GM12878 (cell line): ENCODE results near the gene STK40. TPM values are rescaled to one million over a fixed set of nuclear protein-coding genes. Genes with fewer than 3 reads are reported as not detected.
A peak's percentile ranks its signal among the peaks of the same experiment; 100 is the strongest.

Experiments
- ATF7 ChIP-seq: fragments of 450-650 bp; IDR thresholded peaks from 2 replicates; pipeline ENCODE4 v1.6.1; 2016; ENCODE audit warnings: low read depth, mild to moderate bottlenecking
- BRCA1 ChIP-seq: IDR thresholded peaks from 2 replicates; pipeline ENCODE4 v1.6.1; 2011; ENCODE audit warnings: low read depth, low read length, improper control_type of control experiment
- CBX3 ChIP-seq: fragments of 200-600 bp; sonication (generic); IDR thresholded peaks from 2 replicates; pipeline ENCODE4 v1.6.1; 2016; ENCODE audit warnings: low read depth, borderline replicate concordance
- EED ChIP-seq: sonication (generic); IDR thresholded peaks from 2 replicates; pipeline ENCODE4 v1.6.1; 2016; ENCODE audit warnings: antibody characterized with exemption, low read depth
- EZH2 ChIP-seq: IDR thresholded peaks from 2 replicates; pipeline ENCODE4 v1.6.1; 2012; ENCODE audit warnings: low read depth, mild to moderate bottlenecking, control low read depth, inconsistent platforms, low read length, borderline replicate concordance; ENCODE audit not compliant: control insufficient read depth
- HCFC1 ChIP-seq: fragments of 150-350 bp; IDR thresholded peaks from 2 replicates; pipeline ENCODE4 v1.6.1; 2014; ENCODE audit warnings: low read length
- HDAC6 ChIP-seq: fragments of 200-600 bp; sonication (generic); IDR thresholded peaks from one replicate; pipeline ENCODE4 v1.8.0; 2017; ENCODE audit warnings: antibody characterized with exemption; ENCODE audit not compliant: unreplicated experiment
- IKZF1 ChIP-seq: fragments of 450-650 bp; conservative IDR thresholded peaks from 2 replicates; pipeline ENCODE4 v1.6.1; 2017; ENCODE audit warnings: antibody characterized with exemption, mild to moderate bottlenecking
- LARP7 ChIP-seq: fragments of 450-650 bp; IDR thresholded peaks from 2 replicates; pipeline ENCODE4 v1.6.1; 2017; ENCODE audit warnings: mild to moderate bottlenecking
- MTA3 ChIP-seq: IDR thresholded peaks from 2 replicates; pipeline ENCODE4 v1.6.1; 2012; ENCODE audit warnings: low read length, inconsistent platforms, borderline replicate concordance
- NFYA ChIP-seq: IDR thresholded peaks from 2 replicates; pipeline ENCODE4 v1.6.1; 2011; ENCODE audit warnings: low read depth, mild to moderate bottlenecking, low read length, improper control_type of control experiment, borderline replicate concordance
- NFYB ChIP-seq: IDR thresholded peaks from 2 replicates; pipeline ENCODE4 v1.6.1; 2011; ENCODE audit warnings: low read depth, mild to moderate bottlenecking, low read length, improper control_type of control experiment, moderate library complexity; ENCODE audit not compliant: insufficient read depth
- PML ChIP-seq: IDR thresholded peaks from 2 replicates; pipeline ENCODE4 v1.6.1; 2012; ENCODE audit warnings: low read length, inconsistent platforms
- RB1 ChIP-seq: fragments of 450-650 bp; formaldehyde crosslinking; IDR thresholded peaks from 2 replicates; pipeline ENCODE4 v1.6.1; 2017; ENCODE audit warnings: mild to moderate bottlenecking, borderline replicate concordance
- RBBP5 ChIP-seq: fragments of 200-600 bp; sonication (generic); conservative IDR thresholded peaks from 2 replicates; pipeline ENCODE4 v1.6.1; 2016
- SIX5 ChIP-seq: IDR thresholded peaks from 2 replicates; pipeline ENCODE4 v1.6.1; 2011; ENCODE audit warnings: mild to moderate bottlenecking, low read depth, low read length, moderate library complexity; ENCODE audit not compliant: severe bottlenecking
- SMARCA5 ChIP-seq: fragments of 450-650 bp; IDR thresholded peaks from 2 replicates; pipeline ENCODE4 v1.6.1; 2017; ENCODE audit warnings: mild to moderate bottlenecking
- ZNF217 ChIP-seq: fragments of 450-650 bp; IDR thresholded peaks from 2 replicates; pipeline ENCODE4 v1.6.1; 2017; ENCODE audit warnings: antibody characterized with exemption, mild to moderate bottlenecking
- polyA plus RNA-seq, 11 experiments: library from polyadenylated mRNA; depleted of rRNA in 4 of 11; unstranded in 6 of 11; stranded (reverse) in 5 of 11; fragments of >200 nt; fragmentation: Nextera tagmentation in 4 of 11; fragmentation: Illumina TruSeq in 1 of 11; extraction: Ambion mirVana in 4 of 11; extraction: Trizol in 1 of 11; gene quantifications; 1 replicate in 1 of 11; 2 replicates in 10 of 11; pipeline versions ENCODE4 v1.2.1 to v1.2.3, GENCODE V29; 2011 to 2016; ENCODE audit warnings: inconsistent platforms in 2 of 11, missing spikeins in 2 of 11, low read depth in 1 of 11
- total RNA-seq, 4 experiments: library from RNA; depleted of rRNA in 3 of 4; stranded (reverse); fragments of >200 nt in 3 of 4; fragmentation: Illumina TruSeq in 1 of 4; extraction: Trizol in 1 of 4; gene quantifications; 2 replicates each; pipeline versions ENCODE4 v1.2.1 to v1.2.3, GENCODE V29; 2013 to 2021
- TF ChIP-seq, protein P1 (sequence below): IDR thresholded peaks from 2 replicates; pipeline ENCODE4 v1.6.1; 2012; ENCODE audit warnings: low read depth, low read length, improper control_type of control experiment
- TF ChIP-seq, protein P2 (sequence below): fragments of 450-650 bp; IDR thresholded peaks from 2 replicates; pipeline ENCODE4 v1.6.1; 2016; ENCODE audit warnings: mild to moderate bottlenecking
- TF ChIP-seq, protein P3 (sequence below): IDR thresholded peaks from 2 replicates; pipeline ENCODE4 v1.6.1; 2011; ENCODE audit warnings: low read depth, low read length, improper control_type of control experiment, borderline replicate concordance
- TF ChIP-seq, protein P4 (sequence below): IDR thresholded peaks from 2 replicates; pipeline ENCODE4 v1.6.1; 2011; ENCODE audit warnings: low read depth, mild to moderate bottlenecking, low read length, moderate library complexity, borderline replicate concordance; ENCODE audit errors: extremely low read depth
- TF ChIP-seq, protein P5 (sequence below): fragments of 450-650 bp; IDR thresholded peaks from 2 replicates; pipeline ENCODE4 v1.6.1; 2016; ENCODE audit warnings: mild to moderate bottlenecking, moderate library complexity, borderline replicate concordance

STK40 gene
- total and polyA plus RNA-seq, 10 of the 15 experiments (the other 5 are each of a cell fraction or from before 2014, with no cell fraction given), result 0.27 to 51.0 (median 29.5) TPM

DNA sequence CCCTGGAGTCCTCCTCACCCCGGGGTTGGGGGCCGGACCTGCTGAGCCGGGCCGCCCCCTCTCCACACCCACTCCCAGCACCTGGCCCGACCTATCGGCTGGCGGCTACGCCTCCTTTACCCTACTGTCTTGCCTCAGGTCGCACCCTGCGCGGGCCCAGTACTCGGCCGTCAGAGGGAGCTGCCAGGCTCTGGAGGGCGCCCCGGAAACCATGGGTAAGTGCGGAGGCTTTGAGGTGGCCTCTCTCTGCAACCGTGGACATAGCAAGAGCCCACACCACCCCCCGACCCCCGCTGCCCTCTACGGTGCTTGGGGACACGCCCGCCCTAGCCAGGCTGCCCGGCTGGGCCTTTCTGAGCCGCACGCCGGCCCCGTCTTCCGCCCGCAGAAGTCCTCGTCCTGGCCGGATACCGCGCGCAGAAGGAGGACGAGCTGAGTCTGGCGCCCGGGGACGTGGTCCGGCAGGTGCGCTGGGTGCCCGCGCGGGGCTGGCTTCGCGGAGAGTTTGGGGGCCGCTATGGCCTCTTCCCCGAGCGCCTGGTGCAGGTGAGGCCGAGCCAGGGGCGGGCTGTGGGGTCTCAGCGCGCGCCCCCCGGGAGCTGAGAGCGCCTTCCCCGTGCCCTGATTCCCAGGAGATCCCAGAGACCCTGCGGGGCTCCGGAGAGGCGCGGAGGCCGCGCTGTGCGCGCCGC is 79.4 kb downstream of the STK40 start, which contains the start of gene SH3D21 (continued):
- TF ChIP-seq, protein P1, sequence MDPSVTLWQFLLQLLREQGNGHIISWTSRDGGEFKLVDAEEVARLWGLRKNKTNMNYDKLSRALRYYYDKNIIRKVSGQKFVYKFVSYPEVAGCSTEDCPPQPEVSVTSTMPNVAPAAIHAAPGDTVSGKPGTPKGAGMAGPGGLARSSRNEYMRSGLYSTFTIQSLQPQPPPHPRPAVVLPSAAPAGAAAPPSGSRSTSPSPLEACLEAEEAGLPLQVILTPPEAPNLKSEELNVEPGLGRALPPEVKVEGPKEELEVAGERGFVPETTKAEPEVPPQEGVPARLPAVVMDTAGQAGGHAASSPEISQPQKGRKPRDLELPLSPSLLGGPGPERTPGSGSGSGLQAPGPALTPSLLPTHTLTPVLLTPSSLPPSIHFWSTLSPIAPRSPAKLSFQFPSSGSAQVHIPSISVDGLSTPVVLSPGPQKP, result no peak
- TF ChIP-seq LARP7, result peak; percentile 45; the same call in 1 of the 2 replicates
- TF ChIP-seq, protein P2, sequence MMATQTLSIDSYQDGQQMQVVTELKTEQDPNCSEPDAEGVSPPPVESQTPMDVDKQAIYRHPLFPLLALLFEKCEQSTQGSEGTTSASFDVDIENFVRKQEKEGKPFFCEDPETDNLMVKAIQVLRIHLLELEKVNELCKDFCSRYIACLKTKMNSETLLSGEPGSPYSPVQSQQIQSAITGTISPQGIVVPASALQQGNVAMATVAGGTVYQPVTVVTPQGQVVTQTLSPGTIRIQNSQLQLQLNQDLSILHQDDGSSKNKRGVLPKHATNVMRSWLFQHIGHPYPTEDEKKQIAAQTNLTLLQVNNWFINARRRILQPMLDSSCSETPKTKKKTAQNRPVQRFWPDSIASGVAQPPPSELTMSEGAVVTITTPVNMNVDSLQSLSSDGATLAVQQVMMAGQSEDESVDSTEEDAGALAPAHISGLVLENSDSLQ, result no peak
- TF ChIP-seq, protein P3, sequence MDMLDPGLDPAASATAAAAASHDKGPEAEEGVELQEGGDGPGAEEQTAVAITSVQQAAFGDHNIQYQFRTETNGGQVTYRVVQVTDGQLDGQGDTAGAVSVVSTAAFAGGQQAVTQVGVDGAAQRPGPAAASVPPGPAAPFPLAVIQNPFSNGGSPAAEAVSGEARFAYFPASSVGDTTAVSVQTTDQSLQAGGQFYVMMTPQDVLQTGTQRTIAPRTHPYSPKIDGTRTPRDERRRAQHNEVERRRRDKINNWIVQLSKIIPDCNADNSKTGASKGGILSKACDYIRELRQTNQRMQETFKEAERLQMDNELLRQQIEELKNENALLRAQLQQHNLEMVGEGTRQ, result no peak
- no peak for TF ChIP-seq BRCA1
- TF ChIP-seq MTA3, result no peak
- TF ChIP-seq NFYB, result no peak
- TF ChIP-seq SIX5, result no peak
- TF ChIP-seq HCFC1, result no peak
- TF ChIP-seq IKZF1, result peak; percentile 47; the same call in 1 of the 2 replicates
- no peak for TF ChIP-seq RB1
- 0 out of 2 replicates have a peak, but pooled peaks have one; percentile 50 for TF ChIP-seq PML
- no peak for TF ChIP-seq ATF7
- TF ChIP-seq CBX3, result no peak
- no peak for TF ChIP-seq EED
- no peak for TF ChIP-seq EZH2
- TF ChIP-seq, protein P4, sequence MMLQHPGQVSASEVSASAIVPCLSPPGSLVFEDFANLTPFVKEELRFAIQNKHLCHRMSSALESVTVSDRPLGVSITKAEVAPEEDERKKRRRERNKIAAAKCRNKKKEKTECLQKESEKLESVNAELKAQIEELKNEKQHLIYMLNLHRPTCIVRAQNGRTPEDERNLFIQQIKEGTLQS, result no peak
- TF ChIP-seq NFYA, result no peak
- TF ChIP-seq HDAC6, result no peak
- no peak for TF ChIP-seq SMARCA5
- TF ChIP-seq RBBP5, result no peak
- TF ChIP-seq ZNF217, result no peak
- TF ChIP-seq, protein P5, sequence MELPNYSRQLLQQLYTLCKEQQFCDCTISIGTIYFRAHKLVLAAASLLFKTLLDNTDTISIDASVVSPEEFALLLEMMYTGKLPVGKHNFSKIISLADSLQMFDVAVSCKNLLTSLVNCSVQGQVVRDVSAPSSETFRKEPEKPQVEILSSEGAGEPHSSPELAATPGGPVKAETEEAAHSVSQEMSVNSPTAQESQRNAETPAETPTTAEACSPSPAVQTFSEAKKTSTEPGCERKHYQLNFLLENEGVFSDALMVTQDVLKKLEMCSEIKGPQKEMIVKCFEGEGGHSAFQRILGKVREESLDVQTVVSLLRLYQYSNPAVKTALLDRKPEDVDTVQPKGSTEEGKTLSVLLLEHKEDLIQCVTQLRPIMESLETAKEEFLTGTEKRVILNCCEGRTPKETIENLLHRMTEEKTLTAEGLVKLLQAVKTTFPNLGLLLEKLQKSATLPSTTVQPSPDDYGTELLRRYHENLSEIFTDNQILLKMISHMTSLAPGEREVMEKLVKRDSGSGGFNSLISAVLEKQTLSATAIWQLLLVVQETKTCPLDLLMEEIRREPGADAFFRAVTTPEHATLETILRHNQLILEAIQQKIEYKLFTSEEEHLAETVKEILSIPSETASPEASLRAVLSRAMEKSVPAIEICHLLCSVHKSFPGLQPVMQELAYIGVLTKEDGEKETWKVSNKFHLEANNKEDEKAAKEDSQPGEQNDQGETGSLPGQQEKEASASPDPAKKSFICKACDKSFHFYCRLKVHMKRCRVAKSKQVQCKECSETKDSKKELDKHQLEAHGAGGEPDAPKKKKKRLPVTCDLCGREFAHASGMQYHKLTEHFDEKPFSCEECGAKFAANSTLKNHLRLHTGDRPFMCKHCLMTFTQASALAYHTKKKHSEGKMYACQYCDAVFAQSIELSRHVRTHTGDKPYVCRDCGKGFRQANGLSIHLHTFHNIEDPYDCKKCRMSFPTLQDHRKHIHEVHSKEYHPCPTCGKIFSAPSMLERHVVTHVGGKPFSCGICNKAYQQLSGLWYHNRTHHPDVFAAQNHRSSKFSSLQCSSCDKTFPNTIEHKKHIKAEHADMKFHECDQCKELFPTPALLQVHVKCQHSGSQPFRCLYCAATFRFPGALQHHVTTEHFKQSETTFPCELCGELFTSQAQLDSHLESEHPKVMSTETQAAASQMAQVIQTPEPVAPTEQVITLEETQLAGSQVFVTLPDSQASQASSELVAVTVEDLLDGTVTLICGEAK, result no peak
